Measurements from ENCODE around the gene CNTNAP2.

Gene CNTNAP2

DNA sequence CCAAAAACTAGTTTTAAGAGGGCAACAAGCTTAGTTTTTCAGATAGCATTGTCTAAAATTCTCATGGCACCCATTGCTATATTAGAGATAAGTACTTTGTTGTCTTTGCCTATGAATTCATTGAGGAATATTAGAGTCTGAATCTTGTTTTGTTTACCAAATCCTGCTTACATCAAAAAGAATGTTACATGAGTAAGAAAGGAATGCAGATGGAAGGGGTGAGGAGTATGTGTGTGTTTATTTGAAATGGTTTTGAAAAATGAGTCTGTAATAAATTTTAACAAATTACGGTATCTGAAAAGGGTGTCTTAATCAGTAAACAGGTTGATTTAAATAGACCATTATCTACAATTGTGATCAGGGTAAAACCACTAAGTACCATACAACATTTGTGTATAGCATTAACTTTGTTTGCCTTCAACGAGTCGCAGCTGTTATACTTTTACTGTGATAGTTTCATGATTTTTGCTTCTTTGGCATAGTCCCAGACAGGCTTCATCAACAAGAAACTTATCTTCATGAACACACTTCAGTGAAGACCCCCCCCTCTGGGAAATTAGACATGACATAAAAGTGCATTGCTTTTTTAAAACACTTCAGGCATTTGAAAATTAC, 1290.0 kb downstream of the CNTNAP2 start:
- DNase-seq (ENCODE audit: low read depth) = no peak

DNA sequence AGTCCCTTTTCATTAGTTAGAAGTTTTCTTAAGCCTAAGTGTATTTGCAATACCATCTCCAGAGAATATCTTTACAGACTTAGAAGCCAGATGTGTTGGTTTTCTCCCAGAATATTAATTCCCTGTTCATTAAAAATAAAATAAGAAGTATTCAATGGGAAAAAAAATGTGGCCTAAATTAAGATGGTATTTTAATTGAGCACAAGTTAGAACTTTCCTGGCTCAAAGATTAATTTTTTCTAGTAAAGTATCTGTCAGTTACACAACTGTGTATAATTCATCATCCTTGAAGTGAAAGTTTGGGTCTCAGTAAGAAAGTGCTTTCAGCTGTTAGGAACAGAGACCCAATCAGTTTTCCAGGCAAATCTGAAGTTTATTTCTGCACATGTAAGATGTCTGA, 1294.5 kb downstream of the CNTNAP2 start:
- DNase-seq (ENCODE audit: low read depth) = no peak

- DNase-seq (ENCODE audit: low read depth) = no peak
Measured at GRCh38 chr7:147412109-147412508, 1295.5 kb downstream of the CNTNAP2 start.

DNA sequence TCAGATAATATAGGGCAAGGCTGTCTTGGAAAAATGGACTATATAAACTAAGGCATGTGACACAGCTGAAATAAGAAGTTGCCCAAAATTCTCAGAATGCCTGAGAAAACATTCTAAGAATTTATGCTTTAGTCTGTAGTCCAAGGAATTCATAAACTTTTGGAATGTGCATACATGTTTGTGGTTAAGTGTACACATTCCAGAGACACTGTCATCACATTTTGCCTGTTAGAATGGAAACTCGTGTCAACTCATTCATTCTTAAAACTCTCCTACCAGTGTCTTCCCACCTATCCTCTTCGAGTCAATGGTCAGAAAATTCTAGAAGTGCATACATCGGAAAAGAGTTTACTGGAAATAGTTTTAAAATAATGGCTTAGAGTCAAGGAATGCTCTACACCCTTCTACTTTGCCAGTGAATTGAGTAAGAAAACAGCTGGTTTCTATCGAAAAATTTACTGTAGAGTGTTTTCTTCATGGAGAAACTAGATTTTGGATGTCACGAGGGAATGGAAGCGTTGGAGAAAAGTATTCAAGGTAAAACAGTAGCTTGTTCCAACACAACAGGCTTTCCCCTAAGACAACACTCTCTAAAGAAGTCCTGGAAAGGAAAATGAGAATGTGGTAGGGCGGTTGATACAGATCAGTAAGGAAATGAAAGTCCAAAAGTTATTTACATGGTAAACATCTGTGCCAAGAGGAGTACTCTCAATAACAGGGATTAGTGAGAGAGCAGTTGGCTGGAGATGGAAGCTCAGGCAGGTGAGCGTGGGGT, 1296.4 kb downstream of the CNTNAP2 start:
- DNase-seq (ENCODE audit: low read depth) = no peak

DNA sequence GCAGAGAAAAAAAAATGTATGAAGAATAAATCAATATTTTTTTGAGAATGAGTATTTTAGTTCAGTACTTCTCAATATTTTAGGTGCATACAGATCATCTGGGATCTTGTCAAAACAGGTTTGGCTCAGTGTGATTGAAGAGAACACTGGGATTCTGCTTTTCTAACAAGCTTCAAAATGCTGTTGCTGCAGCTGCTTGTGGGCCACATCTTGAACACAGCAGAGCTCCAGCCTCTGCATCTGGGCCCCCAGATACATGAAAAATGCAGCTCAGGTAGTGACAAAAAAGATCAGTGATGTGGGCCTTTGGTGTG, 1296.9 kb downstream of the CNTNAP2 start:
- DNase-seq (ENCODE audit: low read depth) = no peak

DNA sequence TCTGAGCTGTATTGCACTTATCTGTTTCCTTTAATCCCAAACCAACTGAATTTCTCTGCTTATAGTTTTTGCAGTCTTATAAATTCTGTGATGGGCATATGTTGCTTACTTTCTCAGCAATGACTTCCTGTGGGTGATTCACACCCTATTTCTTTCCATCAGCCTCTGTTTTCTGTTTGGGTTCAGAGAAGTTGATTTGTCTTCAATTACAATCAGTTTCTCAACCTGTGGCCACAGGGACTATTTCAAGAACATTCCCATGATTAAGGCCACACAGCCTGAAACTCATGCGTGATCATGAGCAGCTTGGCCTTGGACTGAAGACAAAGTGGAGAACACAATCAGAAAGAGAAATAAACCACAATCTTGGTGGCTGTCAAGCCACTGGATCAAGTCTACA, 1299.4 kb downstream of the CNTNAP2 start:
- DNase-seq (ENCODE audit: low read depth) = no peak

DNA sequence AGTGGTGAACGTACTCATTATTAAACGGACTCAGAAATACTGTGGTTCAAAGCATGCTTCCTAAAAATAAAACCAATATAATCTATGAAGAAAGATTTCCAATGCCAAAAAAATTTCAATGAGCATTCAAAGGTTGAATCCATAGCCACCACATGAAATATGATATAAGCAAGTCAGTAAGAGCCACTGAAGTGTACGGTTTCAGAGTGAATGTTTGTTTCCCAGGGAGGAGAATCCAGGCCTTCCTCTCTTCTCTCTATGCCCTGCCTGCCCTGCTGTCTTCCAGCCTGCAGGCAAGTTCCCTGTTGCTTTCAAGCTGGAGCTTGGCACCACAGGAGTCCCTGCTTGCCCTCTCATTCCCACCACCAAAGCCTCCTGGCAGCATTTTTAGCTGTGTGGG, 1302.4 kb downstream of the CNTNAP2 start:
- DNase-seq (ENCODE audit: low read depth) = no peak

GRCh38 chr7:147423875-147424274, 1307.3 kb downstream of the CNTNAP2 start:
- DNase-seq (ENCODE audit: low read depth) = no peak

GRCh38 chr7:147428075-147428474, 1311.5 kb downstream of the CNTNAP2 start:
- DNase-seq (ENCODE audit: low read depth) = no peak

GRCh38 chr7:147429961-147430360, 1313.4 kb downstream of the CNTNAP2 start:
- DNase-seq (ENCODE audit: low read depth) = no peak

GRCh38 chr7:147432079-147432478, 1315.5 kb downstream of the CNTNAP2 start:
- DNase-seq (ENCODE audit: low read depth) = no peak

- DNase-seq (ENCODE audit: low read depth) = no peak
Measured at GRCh38 chr7:147432576-147432975, 1316.0 kb downstream of the CNTNAP2 start.

GRCh38 chr7:147436718-147437117, 1320.1 kb downstream of the CNTNAP2 start:
- DNase-seq (ENCODE audit: low read depth) = no peak

DNA sequence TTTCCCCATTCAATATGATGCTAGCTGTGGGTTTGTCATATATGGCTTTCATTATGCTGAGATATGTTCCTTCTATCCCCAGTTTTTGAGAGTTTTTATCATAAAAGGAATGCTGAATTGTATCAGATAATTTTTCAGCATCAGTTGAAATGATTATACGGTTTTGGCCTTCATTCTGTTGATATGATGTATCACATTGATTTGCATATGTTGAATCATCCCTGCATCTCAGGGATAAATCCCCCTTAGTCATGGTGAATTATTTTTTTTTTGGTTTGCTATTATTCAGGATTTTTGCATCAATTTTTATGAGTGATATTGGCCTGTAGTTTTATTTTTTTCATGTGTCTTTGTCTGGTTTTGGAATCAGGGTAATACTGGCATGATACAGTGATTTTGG, 1321.6 kb downstream of the CNTNAP2 start:
- no peak for DNase-seq (ENCODE audit: low read depth)

- DNase-seq (ENCODE audit: low read depth) = no peak
Measured at GRCh38 chr7:147443942-147444341, 1327.3 kb downstream of the CNTNAP2 start.

GRCh38 chr7:147452816-147453215, 1336.2 kb downstream of the CNTNAP2 start:
- DNase-seq (ENCODE audit: low read depth) = no peak

DNA sequence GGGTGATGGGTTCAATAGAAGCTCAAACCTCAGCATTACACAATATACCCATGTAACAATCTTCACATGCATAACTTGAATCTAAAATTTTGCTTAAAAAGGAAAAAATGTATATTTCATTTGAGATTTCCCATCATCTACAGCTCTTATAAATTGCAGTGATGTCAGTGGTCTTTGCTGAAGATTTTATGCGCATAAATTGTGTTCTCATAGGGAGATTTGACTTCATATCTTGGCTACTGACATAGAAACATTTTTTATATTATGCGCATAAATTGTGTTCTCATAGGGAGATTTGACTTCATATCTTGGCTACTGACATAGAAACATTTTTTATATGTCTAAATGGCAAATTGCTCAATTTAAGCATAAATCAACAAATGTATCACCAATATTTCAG, 1348.6 kb downstream of the CNTNAP2 start:
- no peak for DNase-seq (ENCODE audit: low read depth)

DNA sequence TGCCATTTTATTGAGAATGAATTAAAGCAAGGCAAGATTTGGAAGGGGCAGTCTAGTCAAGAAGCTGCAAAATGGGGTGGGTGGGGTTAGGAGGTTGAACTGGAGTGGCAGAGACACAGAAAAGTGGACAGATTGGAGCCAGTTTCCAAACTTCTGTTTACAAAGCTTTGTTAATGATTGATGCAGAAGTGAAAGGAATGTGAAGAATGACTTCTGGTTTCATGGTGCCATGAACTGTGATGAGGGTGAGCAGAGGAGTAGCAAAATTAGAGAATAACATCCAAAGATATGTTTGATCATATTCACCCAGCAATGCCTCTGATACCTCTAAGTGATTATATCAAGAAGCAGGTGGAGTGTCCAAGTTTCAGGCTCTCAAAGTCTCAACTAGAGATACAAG, 1356.0 kb downstream of the CNTNAP2 start:
- DNase-seq (ENCODE audit: low read depth) = no peak

- DNase-seq (ENCODE audit: low read depth) = no peak
Measured at GRCh38 chr7:147474862-147475261, 1358.3 kb downstream of the CNTNAP2 start.

GRCh38 chr7:147477526-147477925, 1360.9 kb downstream of the CNTNAP2 start:
- DNase-seq (ENCODE audit: low read depth) = no peak

- no peak for DNase-seq (ENCODE audit: low read depth)
Measured at GRCh38 chr7:147478796-147479195, 1362.2 kb downstream of the CNTNAP2 start.

DNA sequence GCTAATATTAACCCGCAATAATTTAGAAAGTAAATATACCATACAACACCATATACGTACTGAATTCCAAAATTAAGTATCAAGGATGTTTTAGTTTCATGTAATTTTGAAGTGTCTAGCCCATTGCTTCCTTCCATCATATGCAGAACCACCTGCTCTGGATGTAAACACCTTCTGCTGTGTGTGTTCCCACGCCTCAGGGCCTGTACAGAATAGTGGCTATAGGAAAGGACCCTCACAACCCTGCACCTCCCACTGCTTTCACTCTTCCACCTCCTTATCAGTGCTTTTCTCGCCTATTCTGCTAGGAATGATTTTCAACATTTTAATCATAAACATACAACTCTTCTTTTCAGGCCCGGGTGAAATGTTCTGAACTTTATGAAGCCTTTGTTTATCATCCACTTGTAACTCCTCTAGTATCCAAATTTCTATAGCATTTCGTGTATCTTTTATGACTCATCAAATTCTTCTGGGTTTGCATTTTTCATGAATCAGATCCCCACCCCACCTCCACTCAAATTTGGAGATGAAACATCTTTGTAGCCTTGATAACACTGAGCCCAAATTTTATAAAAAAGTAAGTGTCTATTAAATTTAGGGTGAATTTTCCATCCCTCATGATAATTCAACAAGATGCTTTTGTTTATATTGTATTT, 1367.2 kb downstream of the CNTNAP2 start:
- no peak for DNase-seq (ENCODE audit: low read depth)

DNA sequence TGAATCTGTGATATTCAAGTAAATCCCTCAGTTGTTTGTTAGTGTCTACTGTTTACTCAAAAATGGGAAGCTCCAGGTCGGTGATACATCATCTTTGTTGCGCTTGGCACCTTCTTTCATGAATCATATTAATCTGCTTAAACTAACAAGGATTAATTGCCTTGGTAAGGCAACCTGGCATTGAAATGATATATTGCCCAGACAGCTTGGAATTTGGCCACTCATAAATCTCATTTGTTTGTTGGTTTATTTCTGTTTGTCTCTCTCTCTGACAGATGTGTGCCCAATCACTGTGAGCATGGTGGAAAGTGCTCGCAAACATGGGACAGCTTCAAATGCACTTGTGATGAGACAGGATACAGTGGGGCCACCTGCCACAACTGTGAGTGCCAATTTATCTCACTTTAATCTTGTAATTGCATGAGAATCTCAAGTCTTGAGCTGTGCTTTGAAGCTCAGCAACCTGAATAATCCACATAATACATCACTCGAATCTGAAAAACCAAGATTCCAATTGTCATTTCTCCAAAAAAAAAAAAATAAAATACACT, 1369.1 kb downstream of the CNTNAP2 start:
- no peak for DNase-seq (ENCODE audit: low read depth)

All from stimulated activated CD8-positive, alpha-beta memory T cell treated with anti-CD3 and anti-CD28 coated beads, Interleukin-12 subunit alpha, Interleukin-12 subunit beta, amount 100 ng/mL, for 1 hour (primary cell).